Brain pericyte (primary cell): Measurements from ENCODE around the gene ACVRL1.

ENCODE experiments used
- DNase-seq: peaks from one replicate; pipeline ENCODE4 v3.0.0-alpha.2; 2012; ENCODE audit warnings: low read depth, low spot score

ACVRL1 gene

DNA sequence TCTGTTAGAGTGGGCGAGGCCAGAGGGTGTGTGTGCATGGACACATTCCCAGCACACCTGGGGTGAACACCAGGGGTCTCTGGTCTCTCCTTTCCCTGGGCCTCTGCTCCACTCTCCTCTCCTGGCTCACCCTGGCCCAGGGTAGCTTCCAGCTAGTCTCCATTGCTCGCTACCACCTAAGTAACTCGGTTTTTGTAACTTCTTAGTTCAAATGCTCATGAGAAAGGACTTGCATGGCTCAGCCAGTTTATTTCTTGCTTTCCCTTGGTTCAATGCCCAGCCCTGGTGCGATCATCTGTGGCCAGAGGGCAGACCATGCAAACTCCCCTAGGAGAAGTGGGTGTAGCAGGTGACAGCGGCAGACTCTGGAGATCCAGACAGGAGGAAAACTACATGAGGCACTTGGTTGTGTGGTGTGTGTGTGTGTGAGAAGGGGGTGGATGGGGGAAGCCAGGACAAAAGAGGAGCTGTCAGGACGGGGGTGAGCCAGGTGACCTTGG lies 35.2 kb downstream of the ACVRL1 start:
- no peak for DNase-seq

DNA sequence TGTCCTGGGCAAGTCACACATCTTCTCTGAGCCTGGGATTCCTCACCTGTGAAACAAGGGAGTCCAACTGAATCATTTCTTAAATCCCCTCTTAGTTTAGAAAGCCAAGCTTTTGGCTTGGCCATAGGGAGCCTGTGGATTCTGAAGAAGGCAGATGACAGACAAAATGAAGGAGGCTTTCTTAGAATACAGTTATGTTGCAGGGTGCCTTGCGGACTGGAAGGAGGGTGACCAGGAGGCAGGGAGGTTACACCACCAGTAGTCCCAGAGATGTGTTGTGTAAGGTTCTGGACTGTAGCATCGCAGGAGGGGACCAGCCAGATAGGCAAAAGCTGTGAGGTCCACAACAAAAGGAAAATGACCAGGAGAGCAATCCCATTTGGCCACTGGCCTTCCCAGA lies 36.0 kb downstream of the ACVRL1 start:
- no peak for DNase-seq

DNA sequence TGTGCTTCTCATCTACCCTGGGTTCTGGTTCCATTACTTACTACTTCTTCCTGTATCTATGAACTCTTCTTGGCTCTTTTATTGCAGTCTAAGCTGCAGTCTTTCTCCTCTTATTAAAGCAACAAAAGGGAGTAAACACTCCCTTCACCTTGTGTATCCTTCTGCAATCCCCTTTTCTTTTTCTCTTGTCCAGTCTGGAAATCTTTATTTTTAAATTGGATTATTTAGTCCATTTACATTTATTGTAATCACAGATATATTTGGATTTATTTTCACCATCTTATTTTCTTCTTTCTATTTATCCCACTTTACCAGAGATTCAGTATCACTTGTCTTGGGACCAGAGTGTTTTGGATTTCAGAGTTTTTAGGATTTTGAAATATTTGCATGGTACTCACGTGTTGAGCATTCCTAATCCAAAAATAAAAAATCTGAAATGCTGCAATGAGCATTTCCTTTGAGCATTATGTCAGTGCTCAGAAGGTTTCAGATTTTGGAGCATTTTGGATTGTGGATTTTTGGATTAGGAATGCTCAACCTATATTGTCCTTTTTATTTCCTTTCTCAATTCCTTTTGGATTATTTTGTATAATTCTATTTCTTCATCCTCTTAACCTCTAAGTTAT lies 37.4 kb downstream of the ACVRL1 start:
- DNase-seq, result no peak

DNA sequence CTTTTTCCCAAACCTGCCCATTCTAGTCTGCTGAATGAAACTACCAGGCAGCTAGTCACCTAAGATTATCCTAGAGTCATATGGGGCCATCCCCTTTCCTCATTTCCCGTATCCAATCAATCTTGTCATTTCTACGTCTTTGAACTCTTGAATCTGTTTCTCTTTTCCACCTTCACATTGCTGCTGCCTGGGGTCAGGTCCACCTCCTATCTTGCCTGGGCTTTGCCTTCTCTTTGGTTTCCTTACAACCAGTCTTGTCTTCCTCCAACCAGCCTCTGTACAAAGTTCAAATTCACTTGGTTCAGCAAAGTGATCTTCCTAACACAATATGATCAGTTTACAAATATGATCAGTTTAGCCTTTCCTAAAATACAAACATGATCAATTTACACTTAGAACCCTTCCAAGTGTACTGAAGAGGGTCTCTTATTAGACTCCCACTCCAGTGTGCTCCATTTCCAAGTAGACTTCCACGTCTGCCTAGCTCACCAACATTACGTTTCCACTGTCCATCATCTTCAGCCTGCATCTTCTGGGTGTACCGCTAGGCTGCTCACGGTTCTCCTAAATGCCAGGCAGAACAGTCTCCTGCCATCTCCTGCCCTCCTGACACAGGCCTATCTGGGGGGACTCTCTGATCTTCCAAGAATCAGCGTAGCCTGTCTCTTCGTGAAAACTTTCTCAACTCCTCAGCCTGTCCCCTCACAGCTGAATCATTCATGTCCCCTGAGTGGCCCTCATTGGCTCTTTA lies 40.1 kb downstream of the ACVRL1 start:
- no peak for DNase-seq

DNA sequence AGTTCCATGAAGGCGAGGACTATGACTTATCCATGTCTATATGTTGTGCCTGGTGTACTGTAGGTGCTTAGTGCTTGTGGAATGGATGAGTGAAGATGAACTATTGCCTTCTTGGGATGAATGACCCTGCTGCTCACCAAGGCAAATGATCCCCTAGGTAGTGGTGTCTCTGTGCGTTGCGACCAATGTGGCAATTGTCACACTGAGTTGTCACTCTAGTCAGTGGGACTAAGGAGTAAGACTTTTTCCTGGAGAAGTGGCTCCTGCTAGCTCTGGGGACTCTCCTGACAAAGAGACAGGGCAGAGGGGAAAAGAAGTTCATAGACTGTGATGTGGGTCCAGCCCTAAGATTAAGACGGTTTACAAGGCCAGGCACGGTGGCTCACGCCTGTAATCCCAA lies 40.8 kb downstream of the ACVRL1 start:
- no peak for DNase-seq

DNA sequence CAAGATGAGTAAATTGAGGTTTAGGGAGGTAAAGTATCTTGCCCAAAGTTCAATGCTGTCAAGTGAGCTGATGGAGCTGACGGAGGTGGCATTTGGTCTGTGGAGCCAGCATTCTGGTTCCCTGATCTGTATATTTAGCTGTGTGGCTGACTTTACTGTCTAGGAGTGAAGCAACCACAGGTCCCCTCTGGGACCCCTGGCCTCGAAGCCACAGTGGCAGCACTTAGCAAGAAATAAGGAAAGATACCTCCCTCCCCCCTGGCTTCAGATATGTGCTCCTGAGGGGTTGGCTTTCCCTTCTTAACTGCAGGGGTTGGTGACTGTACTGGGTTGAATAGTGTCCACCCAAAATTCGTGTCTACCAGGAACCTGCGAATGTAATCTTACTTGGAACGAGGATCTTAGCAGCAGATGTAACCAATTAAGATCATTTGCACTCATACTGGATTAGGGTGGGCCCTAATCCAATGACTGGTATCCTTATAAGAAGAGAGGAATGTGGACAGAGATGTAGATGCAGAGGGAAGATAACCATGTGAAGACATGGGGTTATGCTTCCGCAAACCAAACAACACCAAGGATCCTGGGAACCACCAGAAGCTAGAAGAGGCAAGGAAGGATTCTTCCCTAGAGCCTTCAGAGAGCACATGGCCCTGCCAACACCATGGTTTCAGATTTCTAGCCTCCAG lies 42.2 kb downstream of the ACVRL1 start:
- no peak for DNase-seq

DNA sequence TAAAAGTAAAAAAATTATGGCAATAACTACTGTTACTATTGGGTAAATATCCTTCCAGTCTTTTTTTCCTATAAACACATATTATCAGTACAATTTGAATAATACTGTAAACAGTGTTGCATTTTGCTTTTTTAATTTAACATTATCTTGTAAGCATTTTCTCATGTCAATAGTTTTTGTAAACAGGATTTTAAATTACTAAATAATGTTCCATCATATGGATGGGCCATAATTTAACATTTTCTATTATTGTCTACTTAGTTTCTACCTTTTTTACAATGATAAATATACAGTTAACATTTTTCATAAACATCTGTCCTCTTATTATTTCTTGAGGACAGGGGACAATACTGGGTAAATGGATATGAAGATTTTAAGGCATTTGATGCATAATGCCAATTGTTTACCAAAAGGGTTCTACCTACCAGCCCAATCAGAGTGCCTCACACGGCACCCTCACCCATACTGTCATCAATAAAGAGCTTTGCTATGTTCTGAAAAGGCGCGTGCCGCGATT lies 43.4 kb downstream of the ACVRL1 start:
- no peak for DNase-seq

DNA sequence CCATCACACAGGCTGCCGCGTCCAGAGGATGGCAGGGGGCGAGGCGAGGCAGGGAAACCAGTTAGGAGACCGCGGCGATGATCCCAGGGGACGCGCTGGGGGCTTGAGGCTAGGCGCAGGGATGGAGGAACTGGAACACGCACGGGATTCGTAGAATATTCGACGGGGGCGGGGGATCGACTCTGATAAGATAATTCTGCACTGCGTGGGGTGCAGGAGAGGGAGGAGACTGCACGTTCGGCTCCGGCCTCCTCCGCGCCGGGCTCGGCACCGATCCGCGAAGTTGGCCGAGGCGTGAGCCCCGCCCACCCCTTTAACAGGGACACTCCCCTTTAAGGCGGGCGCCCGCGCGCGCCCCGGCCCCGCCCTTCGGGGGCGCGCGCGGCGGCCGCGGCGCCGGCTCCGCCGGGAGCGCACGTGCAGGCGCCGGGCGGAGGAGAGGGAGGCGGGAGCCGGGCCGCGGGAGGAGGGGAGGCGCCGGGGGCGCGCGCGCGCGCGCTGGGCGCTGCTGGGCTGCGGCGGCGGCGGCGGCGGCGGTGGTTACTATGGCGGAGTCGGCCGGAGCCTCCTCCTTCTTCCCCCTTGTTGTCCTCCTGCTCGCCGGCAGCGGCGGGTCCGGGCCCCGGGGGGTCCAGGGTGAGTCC lies 44.0 kb downstream of the ACVRL1 start, which contains the start of gene ACVR1B:
Gene ACVR1B (plus strand): TSS at position 501 of the 644 bp plus-strand sequence. CDS start 45 bp downstream, at position 546.
- DNase-seq, result no peak

DNA sequence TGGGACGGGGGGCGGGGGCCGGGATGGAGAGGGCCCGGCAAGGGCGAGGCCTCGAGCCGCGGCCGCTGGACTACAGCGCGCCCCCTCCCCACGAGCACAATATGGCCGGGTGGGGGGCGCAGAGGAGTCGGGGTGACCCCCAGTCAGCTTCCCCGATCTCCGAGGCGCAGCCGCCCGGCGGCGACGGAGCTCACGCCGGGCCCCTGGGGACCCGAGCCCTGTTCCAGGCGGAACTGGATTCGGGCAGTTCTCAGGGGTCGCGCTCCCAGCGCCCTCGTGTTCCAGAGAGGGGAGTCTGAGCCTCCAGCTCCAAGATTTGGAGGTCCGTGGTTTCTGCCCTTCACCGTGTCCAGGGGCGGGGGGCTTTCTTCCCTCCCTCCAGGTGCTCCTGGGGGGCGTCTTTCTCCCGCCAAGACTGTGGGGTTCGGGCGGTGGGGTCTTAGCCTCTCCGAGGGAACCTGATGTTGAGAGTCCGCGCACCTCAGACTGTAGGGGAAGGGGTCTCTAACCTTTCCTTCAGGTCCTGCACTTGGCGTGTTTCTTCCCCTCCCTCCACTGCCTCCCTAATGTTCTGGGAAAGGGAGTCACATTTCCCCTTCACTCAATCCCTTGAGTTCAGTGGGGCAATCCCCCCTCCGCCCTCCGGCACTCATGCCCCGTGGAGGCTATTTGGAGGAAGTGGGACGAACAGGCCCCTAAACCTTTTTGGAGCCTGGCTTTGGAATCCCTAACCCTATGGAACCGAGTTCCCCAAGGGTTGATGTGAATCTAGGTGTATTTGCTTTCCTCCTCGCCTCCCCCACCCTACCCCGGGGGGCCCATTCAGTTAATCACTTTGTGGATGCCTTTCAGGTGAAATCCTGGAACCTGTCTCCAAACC lies 44.8 kb downstream of the ACVRL1 start:
- DNase-seq, result no peak

DNA sequence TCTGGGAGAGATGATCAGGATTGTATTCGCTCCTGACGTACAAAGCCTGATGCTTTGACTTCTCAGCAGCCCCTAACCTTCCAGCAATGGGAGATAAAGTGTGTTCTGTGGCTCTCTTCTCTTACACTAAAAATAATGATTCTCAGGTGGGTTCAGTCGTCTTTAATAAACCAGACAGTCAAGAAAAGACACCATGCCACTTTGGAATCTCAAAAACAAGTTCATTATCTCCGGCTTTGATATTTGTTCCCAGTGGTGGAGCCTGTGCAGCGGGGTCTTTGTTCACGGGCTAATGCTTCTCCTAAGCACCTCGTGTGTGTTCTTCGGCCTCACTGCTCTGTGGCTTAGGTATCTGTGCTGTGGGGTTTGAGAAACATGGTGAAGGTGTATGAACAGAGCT lies 45.8 kb downstream of the ACVRL1 start:
- DNase-seq, result no peak

DNA sequence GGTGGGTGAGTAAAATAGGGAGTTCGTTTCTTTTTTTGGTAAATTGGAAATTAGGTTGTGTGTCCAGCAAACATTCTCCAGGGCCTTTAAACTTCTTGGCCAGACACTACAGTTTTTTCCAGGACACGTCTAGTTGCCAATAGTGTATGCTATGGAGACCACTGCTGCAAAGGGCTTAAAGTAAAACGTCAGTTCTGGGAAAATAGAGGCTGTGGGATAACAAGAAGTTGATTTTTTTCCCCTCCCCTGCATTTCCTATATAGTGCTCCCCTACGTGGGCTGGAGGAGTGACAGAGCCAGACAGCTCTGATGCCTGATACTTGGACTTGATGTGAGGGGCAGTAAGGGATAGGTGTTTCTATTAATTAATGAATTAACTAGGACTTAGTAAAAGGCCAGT lies 46.6 kb downstream of the ACVRL1 start:
- no peak for DNase-seq

DNA sequence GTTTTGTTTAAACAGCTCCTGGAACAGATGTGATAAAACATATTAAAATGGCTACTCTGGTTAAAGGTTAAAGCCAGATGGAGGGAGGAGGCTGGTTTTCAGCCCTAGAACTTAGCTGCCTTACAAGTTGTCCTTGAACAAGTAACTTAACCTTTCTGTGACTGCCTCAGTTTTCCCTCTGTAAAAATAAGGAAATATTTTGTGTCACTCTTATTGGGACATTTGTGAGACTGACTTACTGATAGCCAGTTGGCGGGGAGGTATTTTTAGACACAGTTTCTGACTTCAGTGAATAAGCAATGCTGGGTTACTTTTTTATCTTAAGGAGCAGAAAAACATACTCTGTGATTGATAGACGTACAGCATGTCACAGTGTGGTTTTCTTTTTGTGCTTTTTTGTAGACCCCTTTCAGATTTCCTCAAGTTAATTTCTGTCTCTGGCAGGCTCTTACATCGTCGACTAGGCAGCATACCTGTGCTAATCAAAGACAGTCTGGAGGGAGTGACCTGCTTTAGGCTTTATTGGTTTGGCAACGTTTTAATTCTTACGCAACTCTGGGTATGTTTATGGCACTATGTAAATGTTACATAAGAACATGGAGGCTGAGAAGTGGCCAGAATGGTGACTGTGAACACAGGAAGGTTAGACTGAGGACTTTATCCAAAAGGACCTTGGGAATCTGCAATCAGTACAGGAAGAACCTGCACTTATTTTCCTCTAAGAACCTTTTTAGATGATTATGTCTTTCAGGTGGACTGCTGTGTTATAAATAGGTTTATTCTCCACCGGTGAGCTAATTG lies 47.5 kb downstream of the ACVRL1 start:
- no peak for DNase-seq

DNA sequence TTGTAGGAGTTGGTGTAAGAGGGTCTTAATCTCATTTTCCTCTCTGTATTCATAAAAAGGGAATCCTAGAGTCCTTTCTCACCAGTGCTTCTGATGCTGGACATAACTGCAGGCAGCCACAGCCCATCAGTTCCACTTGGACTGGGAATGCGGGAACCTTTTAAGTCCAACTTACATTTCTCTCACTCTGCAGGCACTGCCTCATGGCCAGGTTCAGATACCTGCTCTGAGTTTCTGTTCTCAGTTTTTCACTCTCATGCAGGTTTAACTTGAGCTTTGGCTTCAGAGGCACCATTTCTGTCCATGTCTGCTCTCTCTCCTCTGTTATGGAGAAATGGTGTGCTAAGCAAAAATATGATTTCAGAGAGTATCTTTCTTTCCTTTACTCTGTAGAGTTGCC lies 48.4 kb downstream of the ACVRL1 start:
- no peak for DNase-seq

DNA sequence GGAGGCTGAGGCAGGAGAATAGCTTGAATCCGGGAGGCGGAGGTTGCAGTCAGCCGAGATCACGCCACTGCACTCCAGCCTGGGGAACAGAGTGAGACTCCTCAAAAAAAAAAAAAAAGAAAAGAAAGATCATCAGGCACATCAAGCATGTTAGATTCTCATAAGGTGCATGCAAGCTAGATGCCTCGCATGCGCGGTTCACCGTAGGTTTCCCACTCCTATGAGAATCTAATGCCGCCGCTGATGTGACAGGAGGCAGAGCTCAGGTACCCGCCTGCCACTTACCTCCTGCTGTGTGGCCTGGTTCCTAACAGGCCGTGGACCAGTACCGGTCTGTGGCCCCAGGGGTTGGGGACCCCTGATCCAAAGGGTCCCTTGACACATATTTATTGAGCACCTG lies 51.2 kb downstream of the ACVRL1 start:
- DNase-seq, result no peak

DNA sequence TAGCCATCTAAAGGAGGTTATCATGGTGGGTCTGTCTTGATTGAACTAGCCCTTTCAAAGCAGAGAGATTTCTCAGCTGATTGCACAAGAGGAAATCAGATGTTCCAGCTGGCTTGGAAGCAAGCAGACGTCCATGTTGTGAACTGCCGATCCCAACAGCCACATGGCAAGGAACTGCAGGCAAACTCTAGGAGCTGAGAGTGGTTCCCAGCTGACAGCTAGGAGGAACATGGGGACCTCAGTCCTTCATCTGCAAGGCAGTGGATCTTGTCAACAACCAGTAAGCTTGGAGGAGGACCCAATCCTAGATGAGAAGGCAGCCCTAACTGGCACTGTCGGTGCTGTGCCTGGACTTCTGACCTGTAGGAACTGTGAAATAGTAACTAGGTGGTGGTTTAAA lies 51.9 kb downstream of the ACVRL1 start:
- no peak for DNase-seq

DNA sequence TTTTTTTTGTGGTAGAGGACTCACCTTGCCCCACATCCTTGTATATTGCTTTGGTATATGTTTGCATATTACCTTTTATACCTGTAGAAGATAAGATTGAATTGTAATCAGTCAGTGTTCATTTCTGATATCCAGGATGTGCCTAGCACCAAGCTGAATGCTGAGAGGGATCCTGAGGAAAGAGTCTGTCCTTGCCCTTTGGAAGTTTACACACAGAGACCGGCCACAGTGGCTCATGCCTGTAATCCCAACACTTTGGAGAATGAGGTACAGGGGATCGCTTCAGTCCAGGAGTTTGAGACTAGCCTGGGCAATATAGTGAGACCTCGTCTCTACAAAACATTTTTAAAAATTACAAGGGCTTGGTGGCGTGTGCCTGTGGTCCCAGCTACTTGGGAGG lies 52.6 kb downstream of the ACVRL1 start:
- DNase-seq, result no peak

DNA sequence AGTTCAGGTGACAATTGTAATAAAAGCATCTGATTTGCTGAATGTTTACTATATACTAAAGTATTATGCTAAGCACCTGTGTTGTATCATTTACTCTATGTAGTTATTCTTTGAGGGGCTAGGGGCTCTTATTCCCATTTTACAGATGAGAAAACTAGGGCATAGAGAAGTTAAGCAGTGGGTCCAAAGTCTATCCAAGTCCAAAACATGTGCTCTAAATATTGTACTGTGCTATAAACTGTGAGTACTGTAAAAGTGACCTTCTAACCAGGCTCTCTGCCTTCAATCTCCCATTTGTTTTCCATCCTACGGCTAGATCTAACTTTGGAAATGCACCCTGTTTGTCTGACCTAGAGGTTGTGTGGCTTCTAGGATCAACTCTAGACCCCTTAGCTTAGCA lies 53.2 kb downstream of the ACVRL1 start:
- DNase-seq, result no peak

DNA sequence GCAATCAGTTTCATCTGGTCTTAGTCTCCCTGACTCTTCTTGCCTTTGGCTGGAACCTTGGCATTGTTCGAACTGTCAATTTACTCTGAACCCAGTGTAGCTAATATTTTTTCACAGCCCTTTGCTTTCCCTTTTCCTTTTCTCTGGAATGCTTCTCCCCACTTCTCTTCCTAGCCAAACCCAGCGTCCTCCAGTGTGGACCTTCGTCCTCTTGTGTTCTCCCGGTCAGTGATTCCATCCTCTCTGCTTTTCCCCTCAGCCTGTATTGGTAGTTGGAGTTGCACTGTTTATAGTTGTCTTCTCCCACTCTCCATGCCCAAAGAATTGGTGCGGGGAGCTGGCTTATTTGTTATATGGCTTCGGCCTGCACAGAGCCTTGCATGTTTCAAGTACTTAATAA lies 53.6 kb downstream of the ACVRL1 start:
- no peak for DNase-seq

DNA sequence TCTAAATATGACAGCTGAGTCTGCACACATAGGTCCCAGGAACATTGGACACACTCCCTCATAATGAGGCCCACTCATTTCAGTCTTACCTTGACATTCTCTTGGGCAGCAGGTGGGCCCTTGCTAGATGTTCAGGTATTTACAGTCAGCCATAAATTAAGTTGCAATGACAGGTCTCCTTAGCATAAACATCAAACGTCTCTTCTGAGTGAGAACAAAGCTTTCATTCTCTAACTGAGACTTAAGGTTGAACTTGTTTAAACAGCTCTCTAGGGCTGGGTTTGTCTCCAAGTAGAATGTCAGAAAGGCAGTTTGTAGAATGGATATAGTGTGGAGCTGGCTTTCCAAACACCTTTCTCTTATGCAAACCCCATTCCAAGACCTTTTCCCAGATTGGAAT lies 54.5 kb downstream of the ACVRL1 start:
- no peak for DNase-seq

DNA sequence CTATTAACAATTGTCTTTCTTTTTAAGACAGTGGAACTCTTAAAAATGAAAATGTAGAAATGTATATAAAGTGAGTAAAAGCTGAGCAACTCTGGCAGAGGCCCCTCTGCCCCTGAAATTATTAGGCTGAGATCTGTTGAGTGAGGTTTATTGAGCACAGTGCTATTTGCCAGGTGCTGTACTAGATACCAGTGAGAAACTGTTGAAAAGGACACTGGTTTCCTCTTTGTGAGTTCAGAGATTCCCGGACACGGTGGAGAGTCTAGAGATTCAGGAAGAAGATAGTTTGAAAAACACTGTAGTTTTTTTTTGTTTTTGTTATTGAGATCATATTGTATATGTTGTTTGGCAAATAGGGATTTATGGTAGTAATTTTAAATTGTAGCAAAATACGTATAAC lies 55.4 kb downstream of the ACVRL1 start:
- DNase-seq, result no peak
